Measurements from ENCODE around the gene KLHL10. TPM values are rescaled to one million over a fixed set of nuclear protein-coding genes. Genes with fewer than 3 reads are reported as not detected.

KLHL10 gene
- total and polyA plus RNA-seq, 4 donors: 0.11 to 0.63 (median 0.30) TPM; not detected in 1

GRCh38 chr17:41891135-41892020 lies 53.8 kb downstream of the KLHL10 start:
- peaks cover 7% of the 10 kb centered on the region for H3K4me1 ChIP-seq (ENCODE audit: control insufficient read depth, insufficient read depth, low read length)
- DNase-seq (ENCODE audit: low read depth in 4 of 6, low spot score in 6 of 6): no peak
- H3K36me3 ChIP-seq (ENCODE audit: control insufficient read depth, insufficient read depth, low read length): peaks cover 93% of the 10 kb centered on the region
- H3K27me3 ChIP-seq (ENCODE audit: control insufficient read depth, insufficient read depth, low read length): no peaks in the 10 kb centered on the region
- 91% methylated on average over 2 of the region's 7 CpGs for WGBS (ENCODE audit: insufficient coverage)
- H3K4me3 ChIP-seq (ENCODE audit: low read depth, low read length): no peak overlapping the region
- H3K27ac ChIP-seq (ENCODE audit: low read depth, low read length): no peak overlapping the region
- H3K9me3 ChIP-seq (ENCODE audit: control insufficient read depth, insufficient read depth, low read length): no peaks in the 10 kb centered on the region

- Histone ChIP-seq H3K9me3 (ENCODE audit: control insufficient read depth, insufficient read depth, low read length) (no peaks in the 10 kb centered on the region), H3K4me3 (ENCODE audit: low read depth, low read length) (no peak overlapping the region), H3K36me3 (ENCODE audit: control insufficient read depth, insufficient read depth, low read length) (peaks cover 93% of the 10 kb centered on the region), H3K27me3 (ENCODE audit: control insufficient read depth, insufficient read depth, low read length) (no peaks in the 10 kb centered on the region), H3K27ac (ENCODE audit: low read depth, low read length) (no peak overlapping the region), H3K4me1 (ENCODE audit: control insufficient read depth, insufficient read depth, low read length) (peaks cover 7% of the 10 kb centered on the region)
- WGBS (ENCODE audit: insufficient coverage): 100% methylated on average over 4 of the region's 4 CpGs
- DNase-seq (ENCODE audit: low read depth in 4 of 6, low spot score in 6 of 6): no peak
Observed at GRCh38 chr17:41892021-41892376, 54.4 kb downstream of the KLHL10 start.

GRCh38 chr17:41893384-41893783 lies 55.8 kb downstream of the KLHL10 start:
- 98% methylated on average over 3 of the region's 3 CpGs for WGBS (ENCODE audit: insufficient coverage)
- H3K4me1 ChIP-seq (ENCODE audit: control insufficient read depth, insufficient read depth, low read length): peaks cover 7% of the 10 kb centered on the region
- H3K4me3 ChIP-seq (ENCODE audit: low read depth, low read length): no peak overlapping the region
- H3K27ac ChIP-seq (ENCODE audit: low read depth, low read length): no peak overlapping the region
- no peaks in the 10 kb centered on the region for H3K27me3 ChIP-seq (ENCODE audit: control insufficient read depth, insufficient read depth, low read length)
- H3K36me3 ChIP-seq (ENCODE audit: control insufficient read depth, insufficient read depth, low read length): peaks cover 93% of the 10 kb centered on the region
- H3K9me3 ChIP-seq (ENCODE audit: control insufficient read depth, insufficient read depth, low read length): no peaks in the 10 kb centered on the region
- DNase-seq (ENCODE audit: low read depth in 4 of 6, low spot score in 6 of 6): no peak

GRCh38 chr17:41894791-41895331 lies 57.2 kb downstream of the KLHL10 start:
- WGBS (ENCODE audit: insufficient coverage): 90% methylated on average over 1 of the region's 7 CpGs
- peaks cover 95% of the 10 kb centered on the region for H3K36me3 ChIP-seq (ENCODE audit: control insufficient read depth, insufficient read depth, low read length)
- H3K4me3 ChIP-seq (ENCODE audit: low read depth, low read length): no peak overlapping the region
- no peak for DNase-seq (ENCODE audit: low read depth in 4 of 6, low spot score in 6 of 6)
- no peak overlapping the region for H3K27ac ChIP-seq (ENCODE audit: low read depth, low read length)
- peaks cover 7% of the 10 kb centered on the region for H3K4me1 ChIP-seq (ENCODE audit: control insufficient read depth, insufficient read depth, low read length)
- no peaks in the 10 kb centered on the region for H3K9me3 ChIP-seq (ENCODE audit: control insufficient read depth, insufficient read depth, low read length)
- no peaks in the 10 kb centered on the region for H3K27me3 ChIP-seq (ENCODE audit: control insufficient read depth, insufficient read depth, low read length)

GRCh38 chr17:41895617-41896016 lies 58.0 kb downstream of the KLHL10 start:
- Histone ChIP-seq H3K27ac (ENCODE audit: low read depth, low read length) (no peak overlapping the region), H3K4me1 (ENCODE audit: control insufficient read depth, insufficient read depth, low read length) (peaks cover 7% of the 10 kb centered on the region), H3K36me3 (ENCODE audit: control insufficient read depth, insufficient read depth, low read length) (peaks cover 97% of the 10 kb centered on the region), H3K4me3 (ENCODE audit: low read depth, low read length) (no peak overlapping the region), H3K9me3 (ENCODE audit: control insufficient read depth, insufficient read depth, low read length) (no peaks in the 10 kb centered on the region), H3K27me3 (ENCODE audit: control insufficient read depth, insufficient read depth, low read length) (no peaks in the 10 kb centered on the region)
- peak in 3 of 6 donors; percentile 1 to 43 (median 33) for DNase-seq (ENCODE audit: low read depth in 4 of 6, low spot score in 6 of 6)
- 15% methylated on average over 4 of the region's 5 CpGs for WGBS (ENCODE audit: insufficient coverage)

GRCh38 chr17:41896726-41897125 lies 59.1 kb downstream of the KLHL10 start:
- DNase-seq (ENCODE audit: low read depth in 4 of 6, low spot score in 6 of 6): no peak
- H3K4me1 ChIP-seq (ENCODE audit: control insufficient read depth, insufficient read depth, low read length): peaks cover 7% of the 10 kb centered on the region
- no peaks in the 10 kb centered on the region for H3K27me3 ChIP-seq (ENCODE audit: control insufficient read depth, insufficient read depth, low read length)
- H3K9me3 ChIP-seq (ENCODE audit: control insufficient read depth, insufficient read depth, low read length): no peaks in the 10 kb centered on the region
- peaks cover 93% of the 10 kb centered on the region for H3K36me3 ChIP-seq (ENCODE audit: control insufficient read depth, insufficient read depth, low read length)
- no peak overlapping the region for H3K4me3 ChIP-seq (ENCODE audit: low read depth, low read length)
- no peak overlapping the region for H3K27ac ChIP-seq (ENCODE audit: low read depth, low read length)
- 84% methylated on average over 5 of the region's 6 CpGs for WGBS (ENCODE audit: insufficient coverage)

Small RNA genes within 50 kb of the gene (small RNA-seq; reads per million reads assigned to genes)
- gene AC125257.2 (ENCODE audit: low replicate concordance): not detected

Other genes with a start within 250 kb of the KLHL10 start
- gene KRT16, start 225.1 kb upstream of the KLHL10 start, total RNA-seq: under 1 TPM; 0.20 to 0.61 TPM
- gene KRT16, start 225.1 kb upstream of the KLHL10 start, polyA plus RNA-seq (ENCODE audit: insufficient read length in 2 of 2): 1 to 10 TPM; 1.1 to 1.9 TPM
- gene KRT17, start 213.2 kb upstream of the KLHL10 start, total RNA-seq: 1 to 10 TPM in 1 of 2 donors, under 1 TPM in 1; 0.69 to 1.5 TPM
- under 1 TPM in 1 of 2 donors, not detected in 1; 0.66 TPM for gene KRT17, start 213.2 kb upstream of the KLHL10 start, polyA plus RNA-seq (ENCODE audit: insufficient read length in 2 of 2)
- gene EIF1, start 148.9 kb upstream of the KLHL10 start, total RNA-seq: 100 to 1,000 TPM; 179 to 244 TPM
- 100 to 1,000 TPM; 685 to 689 TPM for gene EIF1, start 148.9 kb upstream of the KLHL10 start, polyA plus RNA-seq (ENCODE audit: insufficient read length in 2 of 2)
- not detected for gene GAST, start 125.5 kb upstream of the KLHL10 start, total RNA-seq
- under 1 TPM; 0.47 to 0.57 TPM for gene GAST, start 125.5 kb upstream of the KLHL10 start, polyA plus RNA-seq (ENCODE audit: insufficient read length in 2 of 2)
- gene HAP1, start 103.2 kb upstream of the KLHL10 start, total RNA-seq: 10 to 100 TPM in 1 of 2 donors, 1 to 10 TPM in 1; 7.3 to 22.1 TPM
- 10 to 100 TPM; 44.2 to 52.8 TPM for gene HAP1, start 103.2 kb upstream of the KLHL10 start, polyA plus RNA-seq (ENCODE audit: insufficient read length in 2 of 2)
- 10 to 100 TPM; 15.8 to 56.0 TPM for gene JUP, start 51.1 kb upstream of the KLHL10 start, total RNA-seq
- 10 to 100 TPM; 26.8 to 44.6 TPM for gene JUP, start 51.1 kb upstream of the KLHL10 start, polyA plus RNA-seq (ENCODE audit: insufficient read length in 2 of 2)
- gene P3H4, start 25.9 kb upstream of the KLHL10 start, total RNA-seq: 10 to 100 TPM; 18.8 to 39.2 TPM
- 10 to 100 TPM; 27.6 to 35.5 TPM for gene P3H4, start 25.9 kb upstream of the KLHL10 start, polyA plus RNA-seq (ENCODE audit: insufficient read length in 2 of 2)
- gene FKBP10, start 24.8 kb upstream of the KLHL10 start, total RNA-seq: 100 to 1,000 TPM in 1 of 2 donors, 10 to 100 TPM in 1; 56.6 to 125 TPM
- gene FKBP10, start 24.8 kb upstream of the KLHL10 start, polyA plus RNA-seq (ENCODE audit: insufficient read length in 2 of 2): 100 to 1,000 TPM in 1 of 2 donors, 10 to 100 TPM in 1; 74.2 to 100 TPM
- gene NT5C3B, start 1.6 kb upstream of the KLHL10 start, total RNA-seq: 10 to 100 TPM; 74.0 to 88.3 TPM
- 100 to 1,000 TPM; 123 to 151 TPM for gene NT5C3B, start 1.6 kb upstream of the KLHL10 start, polyA plus RNA-seq (ENCODE audit: insufficient read length in 2 of 2)
- gene KLHL11, start 27.6 kb downstream of the KLHL10 start, total RNA-seq: 10 to 100 TPM; 32.2 to 64.6 TPM
- 10 to 100 TPM; 11.1 to 14.7 TPM for gene KLHL11, start 27.6 kb downstream of the KLHL10 start, polyA plus RNA-seq (ENCODE audit: insufficient read length in 2 of 2)
- gene ACLY, start 81.1 kb downstream of the KLHL10 start, total RNA-seq: 100 to 1,000 TPM in 1 of 2 donors, 10 to 100 TPM in 1; 96.3 to 162 TPM
- 100 to 1,000 TPM; 163 to 186 TPM for gene ACLY, start 81.1 kb downstream of the KLHL10 start, polyA plus RNA-seq (ENCODE audit: insufficient read length in 2 of 2)
- 1 to 10 TPM; 2.0 to 7.0 TPM for gene ODAD4, start 92.8 kb downstream of the KLHL10 start, total RNA-seq
- gene ODAD4, start 92.8 kb downstream of the KLHL10 start, polyA plus RNA-seq (ENCODE audit: insufficient read length in 2 of 2): 1 to 10 TPM; 7.1 to 8.7 TPM
- 100 to 1,000 TPM; 277 to 654 TPM for gene CNP, start 129.0 kb downstream of the KLHL10 start, total RNA-seq
- 1,000 to 10,000 TPM in 1 of 2 donors, 100 to 1,000 TPM in 1; 918 to 1,008 TPM for gene CNP, start 129.0 kb downstream of the KLHL10 start, polyA plus RNA-seq (ENCODE audit: insufficient read length in 2 of 2)
- 10 to 100 TPM; 87.3 to 87.6 TPM for gene DNAJC7, start 179.6 kb downstream of the KLHL10 start, total RNA-seq
- gene DNAJC7, start 179.6 kb downstream of the KLHL10 start, polyA plus RNA-seq (ENCODE audit: insufficient read length in 2 of 2): 100 to 1,000 TPM; 128 to 133 TPM
- gene NKIRAS2, start 182.3 kb downstream of the KLHL10 start, total RNA-seq: 10 to 100 TPM; 24.7 to 55.8 TPM
- gene NKIRAS2, start 182.3 kb downstream of the KLHL10 start, polyA plus RNA-seq (ENCODE audit: insufficient read length in 2 of 2): 10 to 100 TPM; 75.8 to 79.6 TPM
- gene C17orf113, start 212.8 kb downstream of the KLHL10 start, total RNA-seq: 1 to 10 TPM; 3.0 to 3.1 TPM
- 1 to 10 TPM; 3.4 to 4.5 TPM for gene C17orf113, start 212.8 kb downstream of the KLHL10 start, polyA plus RNA-seq (ENCODE audit: insufficient read length in 2 of 2)